Activated CD8-positive, alpha-beta memory T cell treated with anti-CD3 and anti-CD28 coated beads for 1 hour (primary cell): ENCODE data around the gene GPRIN2.

Experiments
- DNase-seq, 2 donors: peaks; one replicate each; pipeline ENCODE4 v3.0.0-alpha.2; 2020; ENCODE audit warnings: low read depth in 1 of 2; ENCODE audit errors: extremely low read depth in 1 of 2

Gene GPRIN2

DNA sequence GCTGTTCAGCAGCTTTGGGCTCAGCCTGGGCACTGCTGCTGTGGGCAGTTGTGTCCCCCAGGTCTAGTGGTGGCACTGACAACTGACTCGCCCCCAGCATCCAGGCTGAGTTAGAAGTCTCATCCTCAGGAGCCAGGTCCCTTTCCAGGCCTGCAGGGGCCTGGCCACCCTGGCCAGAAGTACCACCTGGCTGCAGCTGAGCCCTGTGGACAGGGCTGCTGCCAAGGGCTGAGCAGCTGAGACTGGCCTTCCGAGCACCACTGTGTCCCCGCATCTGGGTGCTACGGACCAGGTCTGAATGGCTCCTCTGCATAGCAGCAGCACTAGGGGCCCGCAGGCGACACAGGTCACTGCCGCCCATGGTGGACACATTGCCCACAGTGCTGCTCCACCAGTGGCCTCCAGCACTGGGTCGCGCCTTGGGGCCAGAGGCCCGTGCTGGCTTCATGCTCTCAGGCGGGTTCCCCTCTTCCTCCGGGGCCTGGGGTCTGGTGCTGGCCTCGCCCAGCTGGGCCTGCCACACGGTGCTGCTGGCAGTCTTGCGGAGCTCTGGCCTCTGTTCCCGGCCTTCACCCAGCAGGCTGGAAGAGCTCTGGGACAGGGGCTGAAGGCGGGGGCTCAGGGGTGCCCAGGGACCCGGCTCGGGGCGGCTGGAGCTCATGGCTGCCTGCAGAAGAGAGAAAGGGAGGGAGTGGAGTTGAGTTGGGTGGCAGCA, 6.2 kb downstream of the GPRIN2 start:
- DNase-seq = no peak

DNA sequence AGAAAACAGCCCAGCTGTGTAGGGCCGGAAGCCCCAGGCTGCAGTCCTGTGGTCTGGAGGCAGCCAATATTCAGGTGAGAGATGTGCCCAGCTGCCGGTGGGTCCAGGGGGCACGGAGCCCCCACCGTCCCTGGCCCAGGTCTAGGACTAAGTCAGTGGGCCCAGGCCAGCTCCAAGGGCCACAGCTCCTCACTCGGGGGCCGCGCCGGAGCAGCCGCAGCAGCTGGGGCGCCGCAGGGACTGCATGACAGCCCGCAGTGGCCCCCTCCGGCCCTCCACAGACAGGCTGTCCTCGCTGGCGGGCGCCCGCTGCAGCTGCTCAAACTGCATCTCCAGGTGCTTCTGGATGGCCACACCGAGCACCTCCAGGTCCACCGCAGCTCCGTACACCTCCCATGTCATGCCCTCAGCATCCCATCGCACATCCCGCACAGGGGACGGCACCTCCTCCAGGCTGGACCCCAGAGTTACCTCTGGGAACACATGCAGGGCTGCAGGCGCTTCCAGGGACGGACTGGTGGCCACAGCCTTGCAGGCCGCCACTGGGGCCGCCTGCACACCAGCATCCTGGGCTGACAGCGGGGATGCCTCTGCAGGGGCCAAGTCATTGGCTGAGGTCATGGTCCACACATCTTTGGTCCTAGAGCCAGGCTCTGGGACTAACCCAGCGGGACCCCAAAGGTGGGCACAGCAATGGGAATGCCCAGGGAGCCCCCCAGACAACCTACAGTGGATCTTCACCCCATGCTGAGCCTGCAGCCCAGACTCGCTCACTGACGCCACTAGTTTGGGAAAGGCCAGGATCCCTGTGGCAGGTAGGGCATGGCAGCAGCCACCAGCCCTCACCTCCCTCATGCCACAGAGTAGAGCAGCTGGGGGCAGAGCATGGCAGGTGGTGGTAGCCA, 7.0 kb downstream of the GPRIN2 start:
- no peak for DNase-seq

DNA sequence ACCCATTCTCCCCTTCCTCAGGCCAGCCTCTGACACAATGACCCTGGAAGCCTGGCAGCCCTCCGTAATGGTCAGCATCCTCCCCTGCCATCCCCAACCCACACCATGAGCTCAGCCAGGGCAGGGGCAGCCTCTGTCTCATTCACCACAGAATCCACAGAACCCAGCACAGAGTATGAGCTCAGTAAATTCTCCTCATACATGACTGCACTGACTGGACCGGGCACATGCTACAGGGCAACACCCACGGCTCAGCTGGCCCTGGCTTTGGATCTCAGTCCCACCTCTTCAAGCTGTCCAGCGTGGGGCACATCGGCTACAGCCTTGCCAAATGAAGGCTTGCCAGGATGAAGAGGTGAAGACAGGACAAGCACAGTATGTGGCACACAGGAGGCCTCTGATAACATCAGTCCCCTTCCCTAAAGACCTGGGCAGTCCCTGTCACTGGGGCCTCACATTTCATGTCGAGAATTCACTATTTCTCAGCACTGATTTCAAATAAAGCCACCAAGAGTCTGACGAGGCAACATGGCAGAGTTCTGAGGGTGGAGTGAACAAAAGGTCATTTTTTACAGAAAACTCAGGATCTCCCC, 7.9 kb downstream of the GPRIN2 start:
- no peak for DNase-seq

DNA sequence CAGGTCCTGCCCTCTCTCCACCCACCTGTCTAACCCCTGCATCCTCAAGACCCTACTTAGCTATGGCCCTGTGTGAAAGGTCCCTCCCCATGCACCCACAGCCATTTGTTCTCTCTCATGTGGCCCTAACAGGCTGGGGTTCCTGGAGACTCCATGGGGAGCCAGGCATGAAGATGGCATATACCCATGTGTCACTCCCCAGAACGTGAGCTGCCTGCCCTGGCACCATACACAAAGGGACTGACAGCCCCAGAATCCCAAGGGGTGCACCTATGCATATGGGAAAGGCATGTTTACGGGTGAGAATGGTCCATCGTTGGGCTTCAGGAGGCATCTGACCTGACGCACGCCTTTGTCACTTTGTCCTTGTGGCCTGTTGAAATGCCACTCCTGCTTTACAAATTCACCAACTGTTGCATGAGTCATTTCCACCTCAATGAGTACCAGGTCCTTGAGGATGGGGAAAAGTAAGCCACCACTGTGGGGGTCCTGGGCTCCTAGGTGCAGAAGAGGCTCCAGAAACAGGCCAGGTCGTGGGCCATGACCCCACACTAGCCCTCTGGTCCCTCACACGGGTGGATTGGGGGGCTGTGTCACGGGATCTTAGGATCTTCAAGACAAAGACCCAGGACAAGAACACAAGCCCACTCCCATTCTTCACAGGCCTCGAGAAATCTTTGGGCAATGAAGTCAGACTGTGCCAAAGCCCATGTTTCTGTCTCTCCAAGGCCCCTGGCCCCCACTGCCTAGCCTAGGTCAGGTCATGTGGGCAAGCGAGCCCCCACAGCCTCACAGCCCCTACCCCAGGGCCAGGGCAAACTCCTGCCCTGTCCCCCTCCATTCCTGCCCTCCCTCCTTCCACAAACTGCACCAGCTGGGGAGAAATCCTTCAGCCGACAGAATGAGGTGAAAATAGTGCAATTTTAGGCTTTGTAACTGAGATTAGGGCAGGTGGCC, 8.6 kb downstream of the GPRIN2 start:
- DNase-seq = no peak

DNA sequence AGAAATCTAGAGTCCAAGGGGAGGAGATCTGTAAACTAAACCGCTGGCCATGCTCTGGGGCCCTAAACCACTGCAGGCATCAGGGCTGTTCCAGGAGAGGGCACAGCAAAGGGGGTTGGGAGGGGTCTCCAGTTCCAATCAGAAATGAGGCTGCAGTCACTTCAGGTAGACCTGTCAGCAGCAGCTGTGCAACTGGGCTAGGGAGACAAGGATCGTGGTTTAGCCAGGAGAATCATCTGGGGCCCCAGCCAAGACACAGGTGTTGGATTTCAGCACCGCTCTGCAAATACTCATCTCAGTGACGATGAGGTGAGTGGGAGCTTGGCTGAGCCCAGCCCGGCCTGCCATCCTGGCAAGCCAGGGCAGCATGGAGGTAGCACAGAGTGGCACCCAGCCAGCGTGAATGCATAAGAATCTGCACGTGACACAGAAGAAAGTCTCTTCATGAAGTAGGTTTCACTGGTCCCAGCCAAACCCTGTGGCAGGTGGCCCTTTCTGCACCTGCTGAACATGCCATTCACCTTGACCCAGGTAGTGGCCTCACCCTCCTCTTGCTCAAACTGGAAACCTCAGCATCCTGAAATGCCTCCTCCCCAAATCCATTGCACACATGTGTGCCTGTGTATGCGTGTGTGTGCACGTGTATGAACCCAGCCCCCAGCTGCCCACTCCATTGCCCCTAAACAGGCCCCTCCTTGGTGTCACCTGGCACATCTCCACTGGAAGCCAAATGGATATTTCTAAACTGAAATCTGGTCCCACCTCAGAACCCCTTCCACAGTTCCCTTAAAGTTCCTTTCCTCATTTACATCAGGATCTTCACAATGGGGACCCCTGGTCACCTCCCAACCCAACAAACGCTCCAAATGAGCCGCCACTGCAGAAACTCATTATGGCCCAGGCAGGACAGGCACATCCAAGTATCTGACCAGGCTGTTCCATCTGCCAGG, 9.6 kb downstream of the GPRIN2 start:
- DNase-seq = no peak

DNA sequence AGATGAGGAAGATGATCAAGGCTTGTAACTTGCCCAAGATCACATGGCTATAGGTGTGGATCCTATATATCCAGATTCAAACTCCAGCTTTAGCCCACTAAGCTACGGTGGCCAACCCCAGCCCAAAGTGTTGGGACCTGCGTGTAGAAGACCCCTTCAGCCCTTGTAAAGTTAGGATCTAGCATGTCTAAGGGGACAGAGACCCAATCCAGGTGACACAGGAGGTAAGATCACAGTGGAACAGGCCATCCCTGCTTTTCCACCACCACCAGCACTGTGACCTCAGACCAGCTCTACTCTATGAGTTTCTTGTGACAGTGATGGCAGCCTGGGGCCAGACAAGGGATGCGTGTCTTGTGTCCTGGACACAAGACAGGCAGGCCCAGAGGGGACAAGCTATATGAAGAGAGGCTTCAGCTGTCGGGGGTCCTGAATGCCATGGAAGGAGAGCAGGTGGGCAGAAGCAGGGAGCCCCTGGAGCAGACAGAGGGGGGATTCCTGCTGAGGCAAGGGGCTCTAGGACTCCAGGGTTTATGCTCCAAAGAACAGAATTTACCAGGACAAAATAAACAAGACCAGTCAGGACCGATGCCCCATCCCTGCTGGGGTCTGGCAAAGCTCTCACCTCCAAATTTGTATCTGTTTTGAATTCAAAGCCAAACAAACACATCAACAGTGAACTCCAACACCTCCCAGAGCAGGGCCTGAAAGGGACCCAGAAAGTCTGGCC, 10.4 kb downstream of the GPRIN2 start:
- no peak for DNase-seq

DNA sequence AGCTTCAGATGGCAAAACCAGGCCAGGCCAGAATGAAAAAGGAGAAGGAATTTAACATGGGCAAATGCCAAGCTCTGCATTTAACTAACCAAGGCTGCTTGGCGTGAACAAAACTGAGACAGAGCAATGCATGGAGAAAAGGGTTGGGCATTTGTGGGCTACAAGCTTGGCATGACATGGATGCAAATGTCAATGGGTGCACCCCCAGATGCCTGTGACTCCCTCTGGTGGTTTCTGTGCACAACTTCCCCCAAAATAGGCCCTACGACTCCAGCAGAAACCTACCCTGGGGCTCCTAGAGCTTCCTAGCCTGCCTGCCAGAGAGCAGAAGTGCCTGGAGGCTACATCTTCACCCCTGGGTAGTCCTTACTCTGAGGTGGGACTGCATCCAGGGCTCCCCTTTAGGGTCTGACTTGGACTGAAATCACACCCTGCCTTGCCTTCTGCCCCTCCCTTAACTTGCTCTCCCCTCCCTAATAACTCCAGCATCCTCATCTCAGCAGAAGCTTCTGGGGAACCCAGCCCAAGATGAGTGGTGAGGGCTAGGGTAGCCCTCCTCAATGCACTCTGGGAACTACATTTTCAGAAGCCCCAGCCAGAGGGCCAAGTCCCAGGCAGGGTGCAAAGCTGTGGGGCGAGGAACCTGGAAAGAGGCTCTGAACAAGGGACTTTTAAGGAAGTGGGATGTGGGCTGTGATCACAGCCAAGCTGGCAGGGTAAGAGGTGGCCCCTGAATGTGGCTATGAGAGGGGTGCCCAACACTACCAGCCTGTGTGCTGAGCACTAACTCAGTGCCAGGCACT, 11.3 kb downstream of the GPRIN2 start:
- DNase-seq = no peak

DNA sequence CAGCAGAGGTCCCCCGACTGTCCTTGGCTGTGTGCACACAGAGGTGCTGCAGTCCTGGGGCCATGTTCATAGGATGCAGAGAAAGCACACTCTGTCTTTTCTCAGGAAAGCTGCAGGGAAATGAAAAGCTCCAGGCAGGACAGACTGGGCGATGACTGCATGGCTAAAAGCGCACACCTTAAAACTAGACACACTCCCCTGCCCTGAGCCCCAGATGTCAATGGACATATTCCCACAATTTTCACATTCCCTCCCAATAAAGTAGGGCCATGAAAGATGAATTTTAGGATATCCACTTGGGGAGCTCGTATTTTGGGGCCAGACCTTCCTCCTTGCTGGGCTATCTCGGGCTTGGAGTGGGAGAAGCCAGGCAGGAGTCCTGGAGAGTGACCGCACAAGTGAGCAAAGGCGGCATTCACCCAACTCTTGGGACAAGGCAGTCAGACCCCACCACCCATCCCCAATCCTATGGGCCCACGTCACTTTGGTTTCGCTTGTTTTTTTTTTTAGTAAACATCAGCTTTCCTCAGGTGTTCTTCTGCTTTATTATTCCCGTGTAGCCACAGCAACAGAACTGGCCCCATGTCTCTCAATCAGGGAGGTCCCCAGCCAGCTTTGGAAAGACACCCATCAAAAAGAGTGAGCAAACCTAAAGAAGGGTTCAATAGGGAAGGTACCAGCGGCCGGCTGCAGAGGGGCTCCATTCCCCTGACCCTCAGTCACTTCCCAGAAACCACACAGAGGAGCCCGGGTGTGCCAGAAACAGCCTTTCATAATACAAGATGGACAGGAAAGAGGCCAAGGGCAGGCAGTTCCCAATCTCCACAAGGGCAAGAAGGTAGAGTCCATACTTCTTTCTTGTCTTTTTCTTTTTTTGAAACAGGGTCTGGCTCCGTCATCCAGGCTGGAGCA, 12.7 kb downstream of the GPRIN2 start:
- no peak for DNase-seq

DNA sequence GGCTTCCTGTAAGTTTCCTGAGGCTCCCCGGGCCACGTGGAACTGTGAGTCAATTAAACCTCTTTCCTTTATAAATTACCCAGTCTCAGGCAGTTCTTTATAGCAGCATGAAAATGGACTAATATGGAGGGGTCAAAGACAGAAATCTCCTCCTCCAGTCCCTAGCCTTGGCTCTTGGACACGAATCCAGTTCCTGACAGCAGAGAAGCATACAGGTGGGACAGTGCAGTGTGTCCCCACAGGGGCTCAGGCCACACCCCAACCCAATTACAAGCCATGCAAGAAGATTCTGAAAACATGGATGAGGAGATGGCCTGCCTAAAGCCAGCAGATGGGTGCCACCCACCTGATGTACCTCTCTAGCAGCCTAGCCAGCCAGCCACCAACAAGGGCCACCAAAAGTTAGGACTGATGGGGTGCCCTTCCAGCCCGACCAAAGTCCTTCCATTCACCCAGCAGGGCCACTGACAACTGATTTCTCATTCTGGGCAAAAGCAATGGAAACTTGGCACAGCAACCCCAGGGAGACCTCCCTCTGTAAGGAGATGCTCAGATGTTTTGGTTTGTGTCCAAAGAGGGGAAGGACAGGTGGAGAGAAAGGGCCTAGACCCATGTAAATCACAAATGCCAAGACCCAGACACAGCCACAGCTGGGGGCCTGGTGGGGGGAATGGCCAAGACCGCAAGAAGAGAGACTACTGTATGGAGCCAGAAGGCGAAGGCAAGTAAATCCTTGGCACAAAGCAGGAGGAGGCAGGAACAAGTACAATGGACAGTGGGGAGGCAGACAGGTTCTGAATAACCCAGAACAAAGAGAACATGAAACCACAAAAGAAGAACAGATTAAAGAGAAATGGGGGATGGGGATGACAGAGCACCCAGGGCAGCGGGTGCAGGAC, 13.6 kb downstream of the GPRIN2 start:
- no peak for DNase-seq

DNA sequence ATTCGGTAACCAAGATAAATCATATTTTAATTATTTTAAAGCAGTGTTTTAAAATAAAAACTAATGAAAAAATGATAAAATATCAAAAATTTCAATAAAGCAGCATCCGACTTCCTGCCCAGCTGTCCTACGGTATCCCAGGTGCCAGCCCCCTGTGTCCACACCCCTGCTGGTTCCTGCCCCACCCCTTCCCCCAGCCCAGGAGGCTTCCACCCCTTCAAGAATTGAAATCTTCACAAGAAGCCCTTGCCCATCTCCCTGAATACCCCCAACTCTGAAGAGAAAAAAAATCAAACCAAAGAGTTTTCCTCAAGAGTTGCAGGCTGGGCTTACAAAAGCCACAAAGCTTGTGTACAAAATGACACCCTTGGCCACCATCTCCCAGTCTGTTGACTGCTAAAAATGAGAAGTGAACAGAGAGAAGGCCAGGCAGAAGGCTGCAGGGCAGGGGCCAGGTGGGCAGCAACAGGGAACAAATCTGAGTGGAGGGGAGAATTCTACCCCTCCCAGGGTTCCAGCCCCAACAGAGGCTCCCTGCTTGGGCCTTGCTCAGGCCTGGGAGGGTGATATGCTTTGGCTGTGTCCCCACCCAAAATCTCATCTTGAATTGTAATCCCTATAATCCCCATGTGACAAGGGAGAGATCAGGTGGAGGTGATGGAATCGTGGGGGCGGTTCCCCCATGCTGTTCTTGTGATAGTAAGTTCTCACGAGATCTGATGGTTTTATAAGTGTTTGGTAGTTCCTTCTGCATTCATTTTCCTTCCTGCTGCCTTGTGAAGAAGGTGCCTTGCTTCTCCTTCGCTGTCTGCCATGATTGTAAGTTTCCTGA, 14.5 kb downstream of the GPRIN2 start:
- no peak for DNase-seq

DNA sequence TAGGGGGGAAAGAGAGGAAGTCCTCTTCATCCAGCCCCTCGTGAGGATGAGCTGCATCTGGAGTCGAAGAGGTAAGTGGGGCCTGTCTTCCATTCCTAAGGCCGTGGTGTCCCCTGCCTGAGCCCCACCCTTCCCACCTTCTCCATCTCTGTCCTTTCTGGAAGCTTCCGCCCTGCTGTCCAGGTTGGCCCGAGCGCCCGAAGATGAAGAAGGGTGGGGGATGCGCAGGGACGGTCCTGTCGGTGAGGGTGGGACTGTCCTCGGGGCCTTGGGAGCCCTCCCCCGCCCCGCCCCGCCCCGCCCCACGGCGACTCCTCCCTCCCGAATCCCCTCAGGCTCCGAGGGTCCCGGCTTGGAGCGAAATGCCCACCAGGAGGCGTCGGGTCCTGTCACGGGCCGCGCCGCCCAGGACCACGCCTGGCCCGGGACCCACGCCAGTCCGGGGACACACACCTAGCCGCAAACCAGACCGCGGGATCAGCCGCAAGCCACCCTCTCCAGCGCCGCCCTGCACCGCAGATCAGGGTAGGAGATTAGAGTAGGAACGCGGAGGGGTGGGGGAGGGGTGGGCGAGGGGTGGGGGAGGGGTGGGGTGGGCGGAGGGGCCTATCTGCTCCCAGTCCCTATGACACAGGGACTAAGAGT, 15.3 kb downstream of the GPRIN2 start:
- DNase-seq = no peak

DNA sequence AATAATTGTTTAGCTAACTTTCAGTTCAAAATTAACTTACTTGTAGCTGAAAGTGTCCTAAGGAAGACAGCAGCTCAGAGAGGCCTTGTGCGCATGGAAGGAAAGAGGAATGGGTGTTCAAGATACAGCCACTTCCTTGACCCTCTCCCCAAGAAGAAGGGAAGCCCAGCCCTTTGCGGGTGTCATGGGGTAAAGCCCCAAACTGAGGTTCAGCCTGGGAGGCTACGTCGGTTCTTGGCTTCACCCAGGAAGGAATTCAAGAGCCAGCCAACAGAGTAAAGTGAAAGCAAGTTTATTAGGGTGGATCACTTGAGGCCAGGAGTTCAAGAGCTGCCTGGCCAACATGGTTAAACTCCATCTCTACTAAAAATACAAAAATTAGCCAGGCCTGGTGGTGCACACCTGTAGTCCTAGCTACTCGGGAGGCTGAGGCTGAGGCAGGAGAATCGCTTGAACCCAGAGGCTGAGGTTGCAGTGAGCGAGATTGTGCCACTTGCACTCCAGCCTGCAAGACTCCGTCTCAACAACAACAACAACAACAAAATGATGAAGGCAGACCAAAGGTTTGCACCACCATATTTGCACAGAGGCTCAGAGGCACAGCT, 15.9 kb downstream of the GPRIN2 start:
- no peak for DNase-seq

DNA sequence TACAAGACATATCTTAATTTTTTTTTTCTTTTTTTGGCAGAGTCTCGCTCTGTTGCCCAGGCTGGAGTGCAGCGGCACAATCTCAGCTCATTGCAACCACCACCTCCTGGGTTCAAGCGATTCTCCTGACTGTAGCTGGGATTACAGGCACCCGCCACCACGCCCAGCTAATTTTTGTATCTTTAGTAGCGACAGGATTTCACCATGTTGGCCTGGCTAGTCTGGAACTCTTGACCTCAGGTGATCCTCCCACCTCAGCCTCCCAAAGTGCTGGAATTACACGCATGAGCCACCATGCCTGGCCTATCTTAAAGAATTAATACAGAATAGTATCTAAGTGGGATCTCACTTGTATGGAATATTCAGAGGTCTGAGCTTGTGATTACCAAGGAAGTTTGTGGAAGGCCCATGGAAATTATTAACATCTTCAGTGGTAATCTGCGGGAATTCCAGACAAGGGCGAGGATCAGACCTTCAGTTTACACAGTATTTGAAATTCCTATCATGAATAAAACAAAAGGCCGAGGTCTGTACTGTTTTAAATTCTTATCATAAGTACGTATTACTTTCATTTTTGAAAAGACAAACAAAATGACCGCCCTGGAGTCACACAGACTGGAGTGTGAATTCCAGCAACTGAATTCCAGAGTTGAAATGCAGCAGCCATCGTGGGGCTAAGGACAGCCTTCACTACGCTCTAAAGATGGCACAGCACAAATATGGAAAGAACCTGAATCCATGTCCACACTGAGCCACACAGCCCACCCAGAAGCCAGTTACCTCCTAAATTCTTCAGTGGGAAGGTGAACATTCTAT, 16.7 kb downstream of the GPRIN2 start:
- no peak for DNase-seq
